ENCODE data around the gene CCDC159. TPM values are rescaled to one million over a fixed set of nuclear protein-coding genes. Genes with fewer than 3 reads are reported as not detected.
A peak's percentile ranks its signal among the peaks of the same experiment; 100 is the strongest.
"Not testable (repeated sequence)": the region's sequence is repeated elsewhere in the genome, so short reads cannot be mapped to it uniquely, and the experiment has no call there.

The CCDC159 gene
- total and polyA plus RNA-seq, 3 donors from 2014 or later = 41.3 to 99.0 (median 59.8) TPM

DNA sequence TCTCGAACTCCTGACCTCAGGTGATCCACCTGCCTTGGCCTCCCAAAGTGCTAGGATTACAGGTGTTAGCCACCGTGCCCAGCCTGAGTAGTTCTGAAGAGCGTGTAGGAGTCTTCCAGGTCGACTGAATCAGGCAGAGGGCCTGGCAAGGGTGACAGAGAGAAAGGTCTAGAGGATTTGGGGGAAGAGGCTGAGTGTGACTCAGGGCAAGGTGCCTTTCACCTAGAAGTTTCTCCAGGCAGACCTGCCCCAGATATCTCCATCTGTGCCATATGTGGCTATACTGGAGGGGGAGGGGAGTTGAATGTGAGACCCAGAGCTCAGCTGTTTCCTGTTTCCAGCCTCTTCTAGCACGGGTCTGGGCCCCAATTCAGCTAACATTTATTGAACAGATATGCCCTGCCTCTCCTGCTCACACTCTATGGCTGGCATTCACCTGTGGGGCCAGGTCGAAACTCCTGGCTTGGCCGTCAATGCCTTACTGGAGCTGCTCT lies 1.3 kb downstream of the CCDC159 start:
- no peak for TF ChIP-seq POLR2A (IDR thresholded peaks at IDR 0.05)
- TF ChIP-seq, protein P1, sequence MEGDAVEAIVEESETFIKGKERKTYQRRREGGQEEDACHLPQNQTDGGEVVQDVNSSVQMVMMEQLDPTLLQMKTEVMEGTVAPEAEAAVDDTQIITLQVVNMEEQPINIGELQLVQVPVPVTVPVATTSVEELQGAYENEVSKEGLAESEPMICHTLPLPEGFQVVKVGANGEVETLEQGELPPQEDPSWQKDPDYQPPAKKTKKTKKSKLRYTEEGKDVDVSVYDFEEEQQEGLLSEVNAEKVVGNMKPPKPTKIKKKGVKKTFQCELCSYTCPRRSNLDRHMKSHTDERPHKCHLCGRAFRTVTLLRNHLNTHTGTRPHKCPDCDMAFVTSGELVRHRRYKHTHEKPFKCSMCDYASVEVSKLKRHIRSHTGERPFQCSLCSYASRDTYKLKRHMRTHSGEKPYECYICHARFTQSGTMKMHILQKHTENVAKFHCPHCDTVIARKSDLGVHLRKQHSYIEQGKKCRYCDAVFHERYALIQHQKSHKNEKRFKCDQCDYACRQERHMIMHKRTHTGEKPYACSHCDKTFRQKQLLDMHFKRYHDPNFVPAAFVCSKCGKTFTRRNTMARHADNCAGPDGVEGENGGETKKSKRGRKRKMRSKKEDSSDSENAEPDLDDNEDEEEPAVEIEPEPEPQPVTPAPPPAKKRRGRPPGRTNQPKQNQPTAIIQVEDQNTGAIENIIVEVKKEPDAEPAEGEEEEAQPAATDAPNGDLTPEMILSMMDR (IDR thresholded peaks at IDR 0.05) = no peak
- Histone ChIP-seq H3K36me3 (ENCODE audit: low read depth, missing control alignments) (no peaks in the 10 kb centered on the region), H3K27me3 (no peaks in the 10 kb centered on the region), H3K4me1 (peaks cover 9% of the 10 kb centered on the region), H3K4me3 (no peak overlapping the region), H3K27ac (no peak overlapping the region), H3K9me3 (no peaks in the 10 kb centered on the region)
- intact Hi-C loops (cut with DNase I; ENCODE audit: low total_unique reads) = no loop called here
- no peak for DNase-seq
- WGBS, 2 donors = 82% methylated on average over 7 of the region's 7 CpGs

DNA sequence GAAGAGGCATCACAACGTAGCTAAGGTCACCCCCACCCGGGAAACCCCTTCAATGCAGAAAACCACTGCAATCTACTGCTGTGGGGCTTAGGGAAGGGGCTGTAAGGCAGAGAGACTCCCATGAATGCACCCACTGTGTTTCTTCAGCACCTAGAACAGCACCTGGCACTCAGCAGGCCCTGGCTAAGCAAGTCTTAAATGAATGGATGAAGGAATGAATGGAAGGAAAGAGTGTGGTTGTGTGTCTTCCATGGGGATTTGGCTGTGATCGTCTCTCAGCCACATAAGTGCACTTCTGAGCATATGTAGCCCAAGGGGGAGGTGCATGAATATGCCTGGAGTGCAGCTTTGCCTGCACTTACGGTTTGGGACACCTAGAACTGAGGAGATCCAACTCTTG lies 2.9 kb downstream of the CCDC159 start:
- intact Hi-C loops (cut with DNase I; ENCODE audit: low total_unique reads) = no loop called here
- TF ChIP-seq, protein P1 (IDR thresholded peaks at IDR 0.05) = no peak
- no peak for TF ChIP-seq POLR2A (IDR thresholded peaks at IDR 0.05)
- WGBS, 2 donors = 96 to 100% methylated on average over 3 to 4 of the region's 4 CpGs
- Histone ChIP-seq H3K36me3 (ENCODE audit: low read depth, missing control alignments) (no peaks in the 10 kb centered on the region), H3K27ac (no peak overlapping the region), H3K4me3 (no peak overlapping the region), H3K4me1 (peaks cover 9% of the 10 kb centered on the region), H3K9me3 (no peaks in the 10 kb centered on the region), H3K27me3 (no peaks in the 10 kb centered on the region)
- no peak for DNase-seq

- H3K27me3 ChIP-seq; H3K27ac ChIP-seq; H3K4me1 ChIP-seq; H3K36me3 ChIP-seq (ENCODE audit: low read depth, missing control alignments); H3K9me3 ChIP-seq; H3K4me3 ChIP-seq; intact Hi-C loops (cut with DNase I; ENCODE audit: low total_unique reads); DNase-seq: not testable (repeated sequence)
- 89 to 94% methylated on average over 4 of the region's 4 CpGs for WGBS, 2 donors
Measured at GRCh38 chr19:11354102-11354501, 7.8 kb downstream of the CCDC159 start.

GRCh38 chr19:11355160-11356073 lies 9.1 kb downstream of the CCDC159 start, which contains the start of gene PLPPR2:
PLPPR2 (plus strand) TSS chr19:11355432; CDS start chr19:11357674, 2,242 bp downstream.
- WGBS, 2 donors = 5 to 9% methylated on average over 24 to 38 of the region's 62 CpGs

GRCh38 chr19:11356074-11356397 lies 9.7 kb downstream of the CCDC159 start:
- Histone ChIP-seq H3K27ac (no peak overlapping the region), H3K27me3 (no peaks in the 10 kb centered on the region), H3K4me1 (peaks cover 7% of the 10 kb centered on the region), H3K9me3 (no peaks in the 10 kb centered on the region), H3K4me3 (peak overlapping the region; percentile 79 to 80), H3K36me3 (ENCODE audit: low read depth, missing control alignments) (no peaks in the 10 kb centered on the region)
- no peak for DNase-seq
- TF ChIP-seq POLR2A (IDR thresholded peaks at IDR 0.05) = no peak
- TF ChIP-seq, protein P1 (IDR thresholded peaks at IDR 0.05) = no peak
- intact Hi-C loops (cut with DNase I; ENCODE audit: low total_unique reads) = no loop called here
- WGBS, 2 donors = 81 to 94% methylated on average over 6 of the region's 6 CpGs

More at GRCh38 chr19:11355160-11356073, 9.1 kb downstream of the CCDC159 start, which contains the start of gene PLPPR2:
- peak within 1 kb of the TSS; percentile 79 to 80 for H3K4me3 ChIP-seq
- peak within 1 kb of the TSS; percentile 59 to 72 for H3K27ac ChIP-seq
- H3K4me1 ChIP-seq = peaks cover 7% of the 10 kb centered on the region
- no peaks in the 10 kb centered on the region for H3K27me3 ChIP-seq
- no peaks in the 10 kb centered on the region for H3K36me3 ChIP-seq (ENCODE audit: low read depth, missing control alignments)
- intact Hi-C loops (cut with DNase I; ENCODE audit: low total_unique reads) = no loop called here
- peak; percentile 95 for DNase-seq
- H3K9me3 ChIP-seq = no peaks in the 10 kb centered on the region
- no peak for TF ChIP-seq POLR2A (IDR thresholded peaks at IDR 0.05)
- TF ChIP-seq, protein P1 (IDR thresholded peaks at IDR 0.05) = no peak

Data from testis (tissue), 3 donors.